Fibroblast of lung (primary cell): Measurements from ENCODE around the gene NDUFA3. TPM values are rescaled to one million over a fixed set of nuclear protein-coding genes. Genes with fewer than 3 reads are reported as not detected.
A peak's percentile ranks its signal among the peaks of the same experiment; 100 is the strongest.
"Not testable (repeated sequence)": the region's sequence is repeated elsewhere in the genome, so short reads cannot be mapped to it uniquely, and the experiment has no call there.

Source experiments
- DNase-seq, 2 donors: peaks; one replicate each; pipeline versions ENCODE4 v3.0.0 to v3.0.0-alpha.2; 2010; ENCODE audit warnings: low read depth in 2 of 2
- H2AFZ ChIP-seq: 2 replicates; pipeline ENCODE4 v1.5.1; 2012; ENCODE audit warnings: low read length, control low read depth, inconsistent platforms
- H3K27ac ChIP-seq: 2 replicates; pipeline ENCODE4 v1.5.1; 2011; ENCODE audit warnings: low read length, control low read depth; ENCODE audit not compliant: insufficient read depth
- H3K27me3 ChIP-seq: 2 replicates; pipeline ENCODE4 v1.5.1; 2011; ENCODE audit warnings: mild to moderate bottlenecking, low read length; ENCODE audit not compliant: control insufficient read depth, insufficient read depth
- H3K36me3 ChIP-seq: 2 replicates; pipeline ENCODE4 v1.5.1; 2011; ENCODE audit warnings: low read length; ENCODE audit not compliant: control insufficient read depth, insufficient read depth
- H3K4me1 ChIP-seq: 2 replicates; pipeline ENCODE4 v1.5.1; 2011; ENCODE audit warnings: low read length; ENCODE audit not compliant: control insufficient read depth, insufficient read depth; ENCODE audit errors: extremely low read depth
- H3K4me2 ChIP-seq: 2 replicates; pipeline ENCODE4 v1.5.1; 2011; ENCODE audit warnings: low read length, control low read depth; ENCODE audit not compliant: insufficient read depth; ENCODE audit errors: extremely low read depth
- H3K4me3 ChIP-seq, 4 experiments: fragments of 200-600 bp in 1 of 4; sonication (generic) in 1 of 4; replicated peaks in 1 of 4; 2 replicates each; pipeline ENCODE4 v1.5.1; 2011 to 2016; ENCODE audit warnings: low read length in 4 of 4, low read depth in 3 of 4, mild to moderate bottlenecking in 3 of 4, control low read depth in 2 of 4, inconsistent platforms in 1 of 4, mixed read lengths in 1 of 4; ENCODE audit not compliant: insufficient read depth in 1 of 4; ENCODE audit errors: control extremely low read depth in 1 of 4
- H3K79me2 ChIP-seq: 2 replicates; pipeline ENCODE4 v1.5.1; 2012; ENCODE audit warnings: mild to moderate bottlenecking, low read length, inconsistent platforms; ENCODE audit not compliant: control insufficient read depth, insufficient read depth
- H3K9ac ChIP-seq: 2 replicates; pipeline ENCODE4 v1.5.1; 2011; ENCODE audit warnings: mild to moderate bottlenecking, low read length, control low read depth; ENCODE audit not compliant: insufficient read depth
- H3K9me3 ChIP-seq: 2 replicates; pipeline ENCODE4 v1.5.1; 2012; ENCODE audit warnings: low read depth, low read length; ENCODE audit not compliant: control insufficient read depth, insufficient read depth
- H4K20me1 ChIP-seq: 2 replicates; pipeline ENCODE4 v1.5.1; 2011; ENCODE audit warnings: low read length; ENCODE audit not compliant: control insufficient read depth, insufficient read depth; ENCODE audit errors: extremely low read depth
- CTCF ChIP-seq, 2 donors: IDR thresholded peaks in 1 of 2; conservative IDR thresholded peaks in 1 of 2; 1 replicate in 1 of 2; 2 replicates in 1 of 2; pipeline ENCODE4 v1.5.1; 2011 to 2012; ENCODE audit warnings: low read length in 2 of 2, control low read depth in 1 of 2, inconsistent platforms in 1 of 2, low read depth in 1 of 2, mild to moderate bottlenecking in 1 of 2
- EZH2 ChIP-seq: IDR thresholded peaks from 2 replicates; pipeline ENCODE4 v1.5.1; 2012; ENCODE audit warnings: low read length, control low read depth, mild to moderate bottlenecking; ENCODE audit errors: missing control alignments
- polyA plus RNA-seq, 2 donors: library from polyadenylated mRNA; depleted of rRNA in 1 of 2; stranded (reverse) in 1 of 2; unstranded in 1 of 2; fragments of >200 nt; gene quantifications; 2 replicates each; pipeline ENCODE4 v1.2.1, GENCODE V29; 2011 to 2012; ENCODE audit warnings: missing spikeins in 1 of 2
- total RNA-seq: library from RNA; depleted of rRNA; stranded (reverse); fragments of >200 nt; gene quantifications from 2 replicates; pipeline ENCODE4 v1.2.1, GENCODE V29; 2014

NDUFA3 gene
- total and polyA plus RNA-seq, 2 donors (not counting 1 experiment from before 2014, with no cell fraction given): 22.8 to 35.4 TPM

- Histone ChIP-seq H3K4me3 (no peak overlapping the region), H4K20me1 (no peaks in the 10 kb centered on the region), H3K9ac (no peak overlapping the region), H3K27ac (no peak overlapping the region), H2AFZ (no peak overlapping the region), H3K9me3 (no peaks in the 10 kb centered on the region), H3K36me3 (no peaks in the 10 kb centered on the region), H3K4me2 (no peak overlapping the region), H3K79me2 (no peaks in the 10 kb centered on the region), H3K27me3 (no peaks in the 10 kb centered on the region), H3K4me1 (peaks cover 2% of the 10 kb centered on the region)
- DNase-seq: no peak
- no peak for TF ChIP-seq EZH2
- TF ChIP-seq CTCF (conservative IDR thresholded peaks at IDR 0.05 in 1 of 2, IDR thresholded peaks at IDR 0.05 in 1 of 2; ENCODE audit: low read depth in 1 of 2, low read length in 2 of 2): no peak
Observed at GRCh38 chr19:54094426-54095000, 8.1 kb upstream of the NDUFA3 start.

DNA sequence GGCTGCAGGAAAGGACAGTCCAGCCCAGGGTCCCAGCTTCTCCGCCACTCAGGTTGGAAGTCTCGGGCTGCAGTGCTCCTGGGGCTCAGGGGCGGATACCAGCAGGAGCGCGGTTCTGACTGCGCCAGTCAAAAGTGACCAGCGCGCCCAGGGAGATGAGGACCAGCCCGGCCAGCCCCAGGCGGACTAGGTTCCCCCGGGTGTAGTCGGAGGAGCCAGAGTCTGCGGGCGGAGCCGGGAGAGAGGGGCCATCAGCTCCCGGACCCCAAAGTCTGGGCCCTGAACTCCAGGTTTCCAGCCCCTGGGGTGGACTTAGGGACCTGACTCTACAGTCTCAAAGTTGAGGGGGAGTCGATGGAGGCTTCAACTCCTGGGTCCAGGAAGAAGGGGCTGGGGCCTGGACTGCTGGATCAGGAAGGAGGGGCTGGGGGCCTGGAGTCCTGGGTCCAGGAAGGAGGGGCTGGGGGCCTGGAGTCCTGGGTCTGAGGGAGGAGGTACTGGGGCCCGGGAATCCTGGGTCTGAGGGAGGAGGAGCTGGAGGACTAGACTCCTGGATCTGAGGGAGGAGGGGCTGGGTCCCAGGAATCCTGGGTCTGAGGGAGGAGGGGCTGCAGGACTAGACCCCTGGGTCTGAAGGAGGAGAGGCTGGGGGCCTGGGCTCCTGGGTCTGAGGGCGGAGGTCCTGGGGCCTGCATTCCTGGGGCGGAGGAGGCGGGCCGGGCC is 7.4 kb upstream of the NDUFA3 start:
- DNase-seq: no peak

GRCh38 chr19:54095859-54096616 is 6.6 kb upstream of the NDUFA3 start:
- Histone ChIP-seq H3K4me2 (peak overlapping the region; percentile 68), H3K4me3 (peak overlapping the region in 2 of 4 experiments; percentile 17 to 51), H2AFZ (peak overlapping the region; percentile 57)
- H3K9me3 ChIP-seq, H3K27ac ChIP-seq, H3K27me3 ChIP-seq, H3K4me1 ChIP-seq, H3K79me2 ChIP-seq, H3K9ac ChIP-seq, H4K20me1 ChIP-seq, H3K36me3 ChIP-seq: not testable (repeated sequence)
- DNase-seq: peak; percentile 43 to 65

More for the DNA sequence above, 7.4 kb upstream of the NDUFA3 start:
- H3K4me2 ChIP-seq: peak overlapping the region; percentile 68
- no peaks in the 10 kb centered on the region for H3K36me3 ChIP-seq
- no peaks in the 10 kb centered on the region for H4K20me1 ChIP-seq
- H3K27me3 ChIP-seq: no peaks in the 10 kb centered on the region
- no peak overlapping the region for H3K9ac ChIP-seq
- H3K4me1 ChIP-seq: peaks cover 2% of the 10 kb centered on the region
- no peak overlapping the region for H3K27ac ChIP-seq
- H3K4me3 ChIP-seq: peak overlapping the region in 2 of 4 experiments; percentile 17 to 51
- H3K9me3 ChIP-seq: no peaks in the 10 kb centered on the region
- TF ChIP-seq CTCF (conservative IDR thresholded peaks at IDR 0.05 in 1 of 2, IDR thresholded peaks at IDR 0.05 in 1 of 2; ENCODE audit: low read depth in 1 of 2, low read length in 2 of 2) (no peak), EZH2 (no peak)
- H3K79me2 ChIP-seq: no peaks in the 10 kb centered on the region
- H2AFZ ChIP-seq: no peak overlapping the region
